Stimulated activated CD8-positive, alpha-beta memory T cell treated with anti-CD3 and anti-CD28 coated beads, Interleukin-15, amount 100 ng/mL, for 1 hour (primary cell): ENCODE measurements around the gene SNX12.

Source experiments
- DNase-seq: peaks from one replicate; pipeline ENCODE4 v3.0.0-alpha.2; 2020; ENCODE audit warnings: low read depth

The SNX12 gene

GRCh38 chrX:71068044-71068918 lies at the start of gene SNX12:
Gene SNX12, minus strand, starts transcription at chrX:71068334. Its CDS starts 28 bp downstream, at chrX:71068306.
- DNase-seq, result peak; percentile 63

- DNase-seq, result no peak
These were observed 49.2 kb upstream of the SNX12 start for GRCh38 chrX:71117358-71117757.

GRCh38 chrX:71111921-71112431 lies 43.8 kb upstream of the SNX12 start:
- DNase-seq, result no peak

GRCh38 chrX:71111141-71111843 lies 43.2 kb upstream of the SNX12 start, which contains the start of gene IL2RG:
Gene IL2RG, minus strand, starts transcription at chrX:71111577. Its CDS starts 38 bp downstream, at chrX:71111539.
- DNase-seq, result peak; percentile 45

GRCh38 chrX:71109051-71109450 lies 40.9 kb upstream of the SNX12 start:
- no peak for DNase-seq

GRCh38 chrX:71107762-71108360 lies 39.7 kb upstream of the SNX12 start:
- no peak for DNase-seq

GRCh38 chrX:71107245-71107644 lies 39.1 kb upstream of the SNX12 start:
- no peak for DNase-seq

- DNase-seq, result no peak
These were observed 38.3 kb upstream of the SNX12 start, which contains the start of gene CXorf65 for GRCh38 chrX:71106427-71106826. Gene CXorf65, minus strand, starts transcription at chrX:71106740. Its CDS starts 184 bp downstream, at chrX:71106556.

- no peak for DNase-seq
These were observed 37.5 kb upstream of the SNX12 start for GRCh38 chrX:71105628-71106027.

- DNase-seq, result no peak
These were observed 35.2 kb upstream of the SNX12 start for GRCh38 chrX:71103110-71103983.

- no peak for DNase-seq
These were observed 34.2 kb upstream of the SNX12 start for GRCh38 chrX:71102292-71102691.

GRCh38 chrX:71100581-71101505 lies 32.7 kb upstream of the SNX12 start:
- DNase-seq, result no peak

- no peak for DNase-seq
These were observed 31.6 kb upstream of the SNX12 start for GRCh38 chrX:71099736-71100135.

- no peak for DNase-seq
These were observed 30.9 kb upstream of the SNX12 start for GRCh38 chrX:71098951-71099506.

- peak; percentile 64 for DNase-seq
These were observed 30.2 kb upstream of the SNX12 start for GRCh38 chrX:71098302-71098701.

- DNase-seq, result no peak
These were observed 28.6 kb upstream of the SNX12 start for GRCh38 chrX:71096760-71097032.

GRCh38 chrX:71095981-71096759 lies 28.0 kb upstream of the SNX12 start:
- no peak for DNase-seq

GRCh38 chrX:71095555-71095980 lies 27.4 kb upstream of the SNX12 start, which contains the start of gene FOXO4:
Gene FOXO4, plus strand, starts transcription at chrX:71095851. Its CDS starts 678 bp downstream, at chrX:71096529.
- peak; percentile 73 for DNase-seq

GRCh38 chrX:71095033-71095432 lies 26.9 kb upstream of the SNX12 start:
- no peak for DNase-seq
